Astrocyte of the spinal cord (primary cell): ENCODE measurements around the gene TNPO3.
A peak's percentile ranks its signal among the peaks of the same experiment; 100 is the strongest.

Experiments used
- DNase-seq: peaks from one replicate; pipeline ENCODE4 v3.0.0; 2011; ENCODE audit warnings: low read depth, low spot score
- H3K4me3 ChIP-seq: 2 replicates; pipeline ENCODE4 v1.5.1; 2011; ENCODE audit warnings: low read depth, mild to moderate bottlenecking, low read length, moderate library complexity
- CTCF ChIP-seq: IDR thresholded peaks from 2 replicates; pipeline ENCODE4 v1.5.1; 2012; ENCODE audit warnings: low read depth, mild to moderate bottlenecking, low read length, inconsistent platforms
- in situ Hi-C: cut with HindIII; loops from 2 replicates; pipeline ENCODE4 v1.10.0; 2017; ENCODE audit warnings: low sequenced_read_pairs

Gene TNPO3

GRCh38 chr7:128906001-128906765 lies 148.7 kb downstream of the TNPO3 start:
- DNase-seq: no peak
- no peak for TF ChIP-seq CTCF
- in situ Hi-C loops: no loop called here
- H3K4me3 ChIP-seq: no peak overlapping the region

- in situ Hi-C loops: no loop called here
- DNase-seq: peak; percentile 39
- TF ChIP-seq CTCF: peak; percentile 60
- no peak overlapping the region for H3K4me3 ChIP-seq
Measured at GRCh38 chr7:128904381-128905197, 150.3 kb downstream of the TNPO3 start.
